Activated naive CD8-positive, alpha-beta T cell (primary cell): ENCODE results near the gene KRTAP10-2.
"Not testable (repeated sequence)": the region's sequence is repeated elsewhere in the genome, so short reads cannot be mapped to it uniquely, and the experiment has no call there.

ENCODE experiments used
- H3K27ac Mint-ChIP-seq: one replicate; pipeline ENCODE4 v1.8.0; 2021; ENCODE audit warnings: mixed read lengths
- H3K27me3 Mint-ChIP-seq: one replicate; pipeline ENCODE4 v1.8.0; 2021; ENCODE audit warnings: mixed read lengths
- H3K36me3 Mint-ChIP-seq: one replicate; pipeline ENCODE4 v1.8.0; 2021; ENCODE audit warnings: mixed read lengths
- H3K4me1 Mint-ChIP-seq: one replicate; pipeline ENCODE4 v1.8.0; 2021; ENCODE audit warnings: low read depth, mixed read lengths
- H3K4me3 Mint-ChIP-seq: one replicate; pipeline ENCODE4 v1.8.0; 2021; ENCODE audit warnings: mild to moderate bottlenecking, mixed read lengths
- H3K9me3 Mint-ChIP-seq: one replicate; pipeline ENCODE4 v1.8.0; 2021; ENCODE audit warnings: low read depth, mixed read lengths

Gene KRTAP10-2

DNA sequence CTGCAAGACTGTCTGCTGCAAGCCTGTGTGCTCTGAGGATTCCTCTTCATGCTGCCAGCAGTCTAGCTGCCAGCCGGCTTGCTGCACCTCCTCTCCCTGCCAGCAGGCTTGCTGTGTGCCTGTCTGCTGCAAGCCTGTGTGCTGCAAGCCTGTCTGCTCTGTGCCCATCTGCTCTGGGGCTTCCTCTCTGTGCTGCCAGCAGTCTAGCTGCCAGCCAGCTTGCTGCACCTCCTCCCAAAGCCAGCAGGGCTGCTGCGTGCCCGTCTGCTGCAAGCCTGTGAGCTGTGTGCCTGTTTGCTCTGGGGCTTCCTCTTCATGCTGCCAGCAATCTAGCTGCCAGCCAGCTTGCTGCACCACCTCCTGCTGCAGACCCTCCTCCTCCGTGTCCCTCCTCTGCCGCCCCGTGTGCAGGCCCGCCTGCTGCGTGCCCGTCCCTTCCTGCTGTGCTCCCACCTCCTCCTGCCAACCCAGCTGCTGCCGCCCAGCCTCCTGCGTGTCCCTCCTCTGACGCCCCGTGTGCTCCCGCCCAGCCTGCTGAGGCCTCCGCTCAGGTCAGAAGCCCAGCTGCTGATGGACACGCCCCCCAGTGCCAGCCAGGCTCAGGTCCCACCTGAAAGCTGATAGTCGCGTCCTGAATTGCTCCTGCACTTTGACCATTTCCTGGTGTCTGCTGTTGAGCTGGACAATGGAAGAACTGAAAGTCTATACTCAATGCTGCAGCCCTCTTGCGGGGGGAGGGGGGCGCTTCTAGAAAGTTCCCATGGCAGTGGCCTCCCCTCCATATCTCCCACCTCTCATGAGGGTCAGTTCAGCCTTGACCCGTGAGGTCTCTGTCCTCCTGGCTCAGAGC is 23.4 kb upstream of the KRTAP10-2 start:
- H3K27me3 Mint-ChIP-seq = no peaks in the 10 kb centered on the region
- H3K27ac Mint-ChIP-seq = no peak overlapping the region
- peaks cover 10% of the 10 kb centered on the region for H3K9me3 Mint-ChIP-seq
- H3K36me3 Mint-ChIP-seq = peaks cover 4% of the 10 kb centered on the region
- H3K4me1 Mint-ChIP-seq = peaks cover 6% of the 10 kb centered on the region
- no peak overlapping the region for H3K4me3 Mint-ChIP-seq

DNA sequence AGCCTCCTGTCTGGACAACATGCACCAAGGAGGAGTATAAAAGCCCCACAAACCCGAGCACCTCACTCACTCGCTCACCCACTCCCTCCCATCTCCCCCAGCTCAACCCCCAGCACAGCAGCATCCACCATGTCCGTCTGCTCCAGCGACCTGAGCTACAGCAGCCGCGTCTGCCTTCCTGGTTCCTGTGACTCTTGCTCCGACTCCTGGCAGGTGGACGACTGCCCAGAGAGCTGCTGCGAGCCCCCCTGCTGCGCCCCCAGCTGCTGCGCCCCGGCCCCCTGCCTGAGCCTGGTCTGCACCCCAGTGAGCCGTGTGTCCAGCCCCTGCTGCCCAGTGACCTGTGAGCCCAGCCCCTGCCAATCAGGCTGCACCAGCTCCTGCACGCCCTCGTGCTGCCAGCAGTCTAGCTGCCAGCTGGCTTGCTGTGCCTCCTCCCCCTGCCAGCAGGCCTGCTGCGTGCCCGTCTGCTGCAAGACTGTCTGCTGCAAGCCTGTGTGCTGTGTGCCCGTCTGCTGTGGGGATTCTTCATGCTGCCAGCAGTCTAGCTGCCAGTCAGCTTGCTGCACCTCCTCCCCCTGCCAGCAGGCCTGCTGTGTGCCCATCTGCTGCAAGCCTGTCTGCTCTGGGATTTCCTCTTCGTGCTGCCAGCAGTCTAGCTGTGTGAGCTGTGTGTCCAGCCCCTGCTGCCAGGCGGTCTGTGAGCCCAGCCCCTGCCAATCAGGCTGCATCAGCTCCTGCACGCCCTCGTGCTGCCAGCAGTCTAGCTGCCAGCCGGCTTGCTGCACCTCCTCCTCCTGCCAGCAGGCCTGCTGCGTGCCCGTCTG is 22.5 kb upstream of the KRTAP10-2 start, which contains the start of gene KRTAP10-4:
Gene KRTAP10-4 (plus strand): TSS at position 100 of the 827 bp plus-strand sequence. CDS start 30 bp downstream, at position 130.
- H3K4me1 Mint-ChIP-seq, H3K36me3 Mint-ChIP-seq, H3K4me3 Mint-ChIP-seq, H3K9me3 Mint-ChIP-seq, H3K27ac Mint-ChIP-seq, H3K27me3 Mint-ChIP-seq: not testable (repeated sequence)

DNA sequence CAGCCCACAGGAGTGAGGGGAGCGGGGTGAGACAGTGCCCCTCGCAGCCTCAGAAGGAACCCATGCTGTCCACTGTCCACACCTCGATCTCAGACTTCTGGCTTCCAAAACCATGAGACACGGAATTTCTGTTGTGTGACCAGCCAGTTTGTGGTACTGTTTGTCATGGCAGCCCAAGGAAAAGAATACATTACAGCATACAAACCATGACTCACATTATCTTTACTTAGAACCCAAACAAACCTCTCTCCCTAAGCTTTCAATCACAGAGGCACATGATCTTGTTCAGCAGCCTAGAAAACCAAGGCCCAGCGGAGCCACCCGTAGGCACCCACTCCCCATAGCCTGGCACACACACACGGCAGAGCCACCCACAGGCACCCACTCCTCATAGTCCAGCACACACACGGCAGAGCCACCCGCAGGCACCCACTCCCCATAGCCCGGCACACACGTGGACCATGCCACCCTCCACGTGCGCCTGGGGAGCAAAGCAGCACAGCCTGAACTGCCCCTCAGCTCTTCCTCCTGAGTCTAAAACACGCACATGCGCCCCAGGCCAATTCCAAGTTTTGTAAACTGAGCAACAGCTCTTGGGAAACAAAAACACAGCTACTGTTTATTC is 21.8 kb upstream of the KRTAP10-2 start:
- no peak overlapping the region for H3K27ac Mint-ChIP-seq
- no peaks in the 10 kb centered on the region for H3K27me3 Mint-ChIP-seq
- peaks cover 4% of the 10 kb centered on the region for H3K36me3 Mint-ChIP-seq
- peaks cover 10% of the 10 kb centered on the region for H3K9me3 Mint-ChIP-seq
- peaks cover 6% of the 10 kb centered on the region for H3K4me1 Mint-ChIP-seq
- no peak overlapping the region for H3K4me3 Mint-ChIP-seq

DNA sequence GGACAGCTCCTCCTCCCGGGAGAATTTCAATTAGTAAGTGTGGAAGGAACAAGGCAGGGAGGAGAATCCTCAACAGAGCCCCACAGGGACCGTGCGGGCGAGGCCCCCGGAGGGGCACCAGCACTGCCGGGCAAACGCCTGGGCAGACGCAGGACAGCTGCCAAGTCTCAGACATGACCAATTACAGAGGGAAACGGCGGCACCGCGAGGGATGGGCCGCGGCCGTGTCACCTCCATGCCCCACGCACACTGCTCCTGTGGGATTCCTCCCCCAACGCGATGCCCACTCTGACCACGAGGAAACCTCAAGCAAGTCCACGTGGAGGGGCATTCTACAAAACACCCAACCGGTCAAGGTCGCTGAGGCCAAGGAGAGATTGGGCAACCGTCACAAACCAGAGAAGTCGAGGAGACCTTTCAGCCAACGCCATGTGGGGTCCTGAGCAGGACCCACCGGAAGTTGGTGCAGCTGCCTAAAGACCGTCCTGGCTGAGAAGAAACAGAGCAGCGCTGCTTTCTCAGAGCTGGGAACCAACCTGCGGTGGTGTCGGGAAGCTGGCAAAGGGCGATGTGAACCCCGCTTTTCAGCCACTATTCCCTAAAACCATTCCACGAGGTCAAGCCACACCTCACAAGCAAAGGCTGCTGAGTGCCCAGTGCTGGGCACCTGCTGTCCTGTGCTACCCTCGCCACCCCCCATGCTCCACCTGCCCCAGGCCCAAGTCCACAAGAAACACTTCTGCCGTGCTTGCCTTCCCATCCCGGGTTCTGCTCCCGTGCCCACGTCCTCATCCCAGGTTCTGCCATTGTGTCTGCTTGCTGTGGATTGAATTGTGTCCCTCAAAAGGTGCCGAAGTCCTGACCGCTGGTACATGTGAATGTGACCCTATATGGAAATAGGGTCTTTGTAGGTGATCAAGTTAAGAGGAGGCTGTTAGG is 20.8 kb upstream of the KRTAP10-2 start:
- Mint-ChIP-seq H3K4me3 (no peak overlapping the region), H3K27ac (no peak overlapping the region), H3K27me3 (no peaks in the 10 kb centered on the region), H3K36me3 (peaks cover 4% of the 10 kb centered on the region), H3K9me3 (peaks cover 8% of the 10 kb centered on the region), H3K4me1 (peaks cover 6% of the 10 kb centered on the region)

DNA sequence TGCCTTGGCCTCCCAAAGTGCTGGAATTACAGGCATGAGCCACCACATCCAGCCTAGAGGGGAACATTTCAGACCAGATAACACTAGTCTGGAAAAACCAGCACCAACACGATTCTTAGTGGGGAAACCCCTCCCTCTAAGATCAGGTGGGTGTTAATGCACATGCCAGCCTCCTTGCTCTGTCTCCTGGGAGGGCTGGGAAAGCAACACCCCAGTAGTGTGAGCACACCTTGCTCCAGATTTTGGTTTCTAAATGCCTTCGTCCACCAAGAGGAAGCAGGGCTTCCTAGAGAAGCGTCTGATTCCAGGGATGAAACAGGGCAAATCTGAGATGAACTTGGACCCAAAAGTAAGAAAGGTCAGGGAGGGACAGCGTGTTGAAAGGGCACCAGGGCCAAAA is 20.0 kb upstream of the KRTAP10-2 start:
- no peaks in the 10 kb centered on the region for H3K27me3 Mint-ChIP-seq
- H3K9me3 Mint-ChIP-seq = no peaks in the 10 kb centered on the region
- no peak overlapping the region for H3K4me3 Mint-ChIP-seq
- H3K4me1 Mint-ChIP-seq = peaks cover 8% of the 10 kb centered on the region
- no peak overlapping the region for H3K27ac Mint-ChIP-seq
- no peaks in the 10 kb centered on the region for H3K36me3 Mint-ChIP-seq

DNA sequence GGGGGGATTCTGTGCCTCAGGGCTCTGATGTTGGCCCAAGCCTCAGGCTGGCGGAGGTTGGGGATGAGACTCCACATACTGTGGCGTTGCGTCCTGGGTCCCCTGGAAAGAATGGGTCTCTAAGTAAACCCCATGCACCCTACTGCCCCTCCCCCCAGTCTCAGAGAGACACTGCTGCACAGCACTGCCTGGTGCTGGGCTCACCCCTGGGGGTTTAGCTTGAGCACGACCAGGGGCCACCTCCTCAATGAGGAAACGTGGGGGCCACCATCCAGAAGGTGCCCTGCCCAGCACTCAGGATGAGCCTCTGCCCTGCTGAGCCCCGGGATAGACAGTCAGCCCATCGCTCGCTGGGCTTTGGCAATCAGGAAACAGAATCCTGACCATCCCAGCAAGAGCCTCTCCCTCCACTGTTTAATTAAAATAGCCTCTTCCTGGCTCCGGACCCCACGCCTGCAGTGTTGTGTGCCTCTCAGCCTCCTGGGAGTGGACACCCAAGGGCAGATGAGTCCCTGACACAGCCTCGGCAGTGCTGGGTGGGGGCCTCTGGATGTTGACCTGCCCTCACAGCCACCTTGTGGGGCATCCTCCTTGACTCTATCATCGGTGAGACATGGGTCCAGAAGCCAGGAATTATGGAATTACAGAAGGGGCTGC is 18.7 kb upstream of the KRTAP10-2 start:
- Mint-ChIP-seq H3K4me3 (no peak overlapping the region), H3K27ac (no peak overlapping the region), H3K36me3 (no peaks in the 10 kb centered on the region), H3K4me1 (peaks cover 14% of the 10 kb centered on the region), H3K27me3 (no peaks in the 10 kb centered on the region), H3K9me3 (no peaks in the 10 kb centered on the region)

DNA sequence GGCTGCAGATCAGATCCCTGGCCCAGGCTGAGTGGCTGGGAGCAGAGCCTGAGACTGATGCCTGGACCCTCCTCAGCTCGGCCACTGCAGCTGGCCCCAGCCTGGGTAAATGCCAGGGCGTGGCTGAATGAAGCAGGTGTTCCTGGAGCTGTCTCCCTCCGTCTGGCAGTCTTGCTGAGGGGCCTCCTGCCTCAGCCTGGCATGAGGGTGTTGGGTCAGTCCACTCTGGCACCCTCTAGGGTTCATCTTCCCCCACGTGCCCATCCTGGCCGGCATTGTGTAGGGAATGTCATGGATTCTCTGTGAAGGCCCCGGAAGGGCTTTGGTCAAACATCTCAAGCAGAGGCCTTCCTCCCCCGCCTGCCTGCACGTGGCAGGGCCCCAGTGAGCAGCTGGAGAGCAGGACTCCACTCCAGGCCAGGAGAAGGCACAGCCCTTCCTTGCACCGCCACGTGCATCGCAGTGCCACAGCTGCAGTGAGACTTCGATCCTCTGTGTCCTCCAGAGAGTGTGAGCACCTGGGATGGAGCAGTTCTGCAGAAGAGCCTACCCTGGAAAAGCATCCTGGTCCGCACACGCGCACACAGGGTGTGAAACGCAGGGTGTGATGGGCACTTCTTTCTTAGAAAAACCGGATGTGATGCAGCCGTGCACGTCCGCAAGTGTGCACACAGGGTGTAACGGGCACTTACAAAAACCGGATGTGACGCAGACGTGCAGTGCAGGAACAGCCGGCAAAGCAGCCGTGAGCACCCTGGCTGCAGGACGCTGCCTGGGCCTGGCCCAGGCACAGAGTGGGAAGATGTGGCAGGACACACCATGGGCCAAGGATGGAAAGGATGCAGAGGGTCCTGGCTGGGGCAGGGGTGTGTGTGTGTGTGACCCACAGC is 17.6 kb upstream of the KRTAP10-2 start:
- no peaks in the 10 kb centered on the region for H3K27me3 Mint-ChIP-seq
- H3K36me3 Mint-ChIP-seq = no peaks in the 10 kb centered on the region
- no peak overlapping the region for H3K4me3 Mint-ChIP-seq
- H3K4me1 Mint-ChIP-seq = peaks cover 16% of the 10 kb centered on the region
- no peak overlapping the region for H3K27ac Mint-ChIP-seq
- H3K9me3 Mint-ChIP-seq = no peaks in the 10 kb centered on the region

DNA sequence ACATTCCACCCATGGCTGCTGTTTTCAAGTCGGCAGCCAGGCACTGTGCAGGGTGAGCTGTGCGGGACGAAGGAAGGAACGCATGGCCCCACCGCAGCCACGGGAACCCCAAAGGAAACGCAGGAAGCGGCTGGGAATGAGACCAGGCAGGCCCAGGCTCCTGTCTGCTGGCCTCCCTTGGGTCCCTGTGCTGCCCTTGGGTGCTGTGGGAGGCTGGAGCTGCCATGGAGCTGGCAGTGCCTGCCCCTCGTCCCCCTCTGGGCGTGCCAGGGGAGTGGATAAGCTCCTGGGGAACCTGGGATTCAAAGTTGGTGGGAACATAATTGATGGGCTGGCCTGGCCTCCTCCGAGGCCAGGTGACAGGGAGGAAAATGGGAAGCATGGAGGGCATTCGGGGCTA is 17.0 kb upstream of the KRTAP10-2 start:
- peaks cover 1% of the 10 kb centered on the region for H3K36me3 Mint-ChIP-seq
- H3K27me3 Mint-ChIP-seq = no peaks in the 10 kb centered on the region
- H3K27ac Mint-ChIP-seq = no peak overlapping the region
- peaks cover 2% of the 10 kb centered on the region for H3K9me3 Mint-ChIP-seq
- no peak overlapping the region for H3K4me3 Mint-ChIP-seq
- peaks cover 16% of the 10 kb centered on the region for H3K4me1 Mint-ChIP-seq

DNA sequence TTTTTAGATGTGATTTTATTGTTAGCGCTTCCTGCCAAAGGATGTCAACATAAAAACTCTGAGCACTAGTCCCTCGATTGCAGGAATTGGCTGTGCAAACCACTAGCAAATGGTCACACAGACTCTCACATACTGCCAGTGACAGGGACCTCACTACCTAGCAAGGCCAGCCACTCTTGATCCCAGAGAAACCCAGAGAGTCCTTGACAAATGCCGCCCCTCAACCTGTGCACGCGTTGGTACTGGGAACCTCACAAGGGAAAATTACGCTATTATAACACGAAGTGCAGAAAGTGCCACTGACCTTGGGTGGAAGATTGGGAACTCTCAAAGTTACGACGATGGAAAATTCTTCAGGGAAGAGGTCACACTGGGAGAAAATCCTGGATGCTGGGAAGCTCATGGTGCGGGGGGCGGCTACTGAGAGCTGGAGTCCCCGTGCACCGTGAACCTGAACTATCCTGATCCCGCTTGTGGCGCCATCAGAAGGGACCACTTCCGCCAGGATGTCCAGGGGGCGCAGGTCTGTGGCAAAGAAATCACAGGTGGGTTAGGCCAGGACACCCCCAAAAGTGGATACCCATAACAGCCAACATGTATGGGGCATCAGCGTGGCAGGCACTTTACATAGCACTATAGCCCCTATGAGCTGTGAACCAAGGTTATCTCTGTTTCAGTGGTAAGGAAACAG is 16.3 kb upstream of the KRTAP10-2 start:
- Mint-ChIP-seq H3K9me3 (peaks cover 5% of the 10 kb centered on the region), H3K4me3 (no peak overlapping the region), H3K27ac (no peak overlapping the region), H3K36me3 (peaks cover 2% of the 10 kb centered on the region), H3K27me3 (no peaks in the 10 kb centered on the region), H3K4me1 (peaks cover 16% of the 10 kb centered on the region)

DNA sequence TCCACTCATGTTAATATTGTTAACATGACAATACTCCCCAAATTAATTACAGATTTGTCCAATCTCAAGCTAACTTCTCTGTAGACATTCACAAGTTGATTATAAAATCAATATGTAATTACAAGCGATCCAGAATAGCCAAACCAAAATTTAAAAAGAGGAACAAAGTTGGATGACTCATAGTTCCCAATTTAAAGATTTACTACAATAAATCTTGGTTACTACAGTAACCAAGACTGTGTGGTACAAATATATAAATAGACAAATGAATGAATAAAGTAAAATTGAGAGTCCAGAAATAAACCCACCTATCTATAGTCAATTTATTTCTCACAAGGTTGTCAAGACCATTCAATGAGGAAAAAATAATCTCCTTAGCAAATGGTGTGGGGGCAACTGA is 15.1 kb upstream of the KRTAP10-2 start:
- Mint-ChIP-seq H3K27ac (no peak overlapping the region), H3K36me3 (peaks cover 2% of the 10 kb centered on the region), H3K4me3 (no peak overlapping the region), H3K27me3 (no peaks in the 10 kb centered on the region), H3K4me1 (peaks cover 15% of the 10 kb centered on the region), H3K9me3 (peaks cover 5% of the 10 kb centered on the region)

DNA sequence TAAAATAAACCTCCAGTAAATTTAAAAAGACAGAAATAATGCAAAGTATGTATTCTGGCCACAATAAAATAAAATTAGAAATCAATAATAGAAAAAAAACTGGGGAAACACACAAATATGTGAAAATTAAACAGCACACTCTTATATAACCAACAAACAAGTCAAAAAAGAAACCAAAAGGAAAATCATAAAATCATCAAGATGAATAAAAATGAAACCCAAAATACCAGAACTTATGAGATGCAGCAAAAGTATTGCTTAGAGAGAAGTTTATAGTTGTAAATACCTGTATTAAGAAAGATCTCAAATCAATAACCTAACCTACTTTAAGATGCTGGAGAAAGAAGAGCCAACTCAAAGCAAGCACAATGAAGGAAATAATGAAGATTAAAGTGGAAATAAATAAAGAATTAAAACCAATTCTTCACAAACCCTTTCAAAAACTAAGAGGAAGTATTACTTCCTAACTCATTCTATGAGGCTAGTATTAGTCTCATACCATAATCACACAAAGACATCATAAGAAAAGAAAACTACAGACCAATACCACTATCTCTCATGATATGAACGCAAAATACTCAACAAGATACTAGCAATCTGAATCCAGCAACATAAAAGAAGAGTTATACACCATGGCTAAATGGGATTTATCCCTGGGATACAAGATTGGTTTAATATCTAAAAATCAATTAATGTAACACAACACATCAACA is 13.7 kb upstream of the KRTAP10-2 start:
- peaks cover 15% of the 10 kb centered on the region for H3K4me1 Mint-ChIP-seq
- no peaks in the 10 kb centered on the region for H3K27me3 Mint-ChIP-seq
- H3K27ac Mint-ChIP-seq = peak overlapping the region; percentile 30
- H3K4me3 Mint-ChIP-seq = no peak overlapping the region
- peaks cover 11% of the 10 kb centered on the region for H3K9me3 Mint-ChIP-seq
- peaks cover 8% of the 10 kb centered on the region for H3K36me3 Mint-ChIP-seq

DNA sequence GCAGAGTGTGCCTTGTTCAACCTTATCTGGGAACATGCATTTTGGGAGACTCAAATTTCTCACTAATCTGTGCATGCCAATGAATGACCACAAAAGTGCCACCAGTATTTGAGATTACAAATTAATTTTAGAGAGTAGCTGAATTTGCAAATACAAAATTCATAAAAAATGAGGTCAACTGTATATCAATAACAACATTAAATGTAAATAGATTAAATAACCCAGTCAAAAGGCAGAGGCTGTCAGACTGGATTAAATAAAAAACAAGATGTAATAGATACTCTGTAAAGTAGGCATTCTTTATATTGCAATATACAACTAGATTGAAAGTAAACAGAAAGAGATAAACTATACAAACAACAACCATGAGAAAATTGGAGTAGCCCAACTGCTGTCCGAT is 12.8 kb upstream of the KRTAP10-2 start:
- peaks cover 15% of the 10 kb centered on the region for H3K4me1 Mint-ChIP-seq
- H3K9me3 Mint-ChIP-seq = peaks cover 11% of the 10 kb centered on the region
- H3K4me3 Mint-ChIP-seq = no peak overlapping the region
- no peaks in the 10 kb centered on the region for H3K27me3 Mint-ChIP-seq
- H3K36me3 Mint-ChIP-seq = peaks cover 8% of the 10 kb centered on the region
- H3K27ac Mint-ChIP-seq = no peak overlapping the region
